ENCODE measurements around the gene CEACAM20.
"Not testable (repeated sequence)": the region's sequence is repeated elsewhere in the genome, so short reads cannot be mapped to it uniquely, and the experiment has no call there.

Gene CEACAM20

DNA sequence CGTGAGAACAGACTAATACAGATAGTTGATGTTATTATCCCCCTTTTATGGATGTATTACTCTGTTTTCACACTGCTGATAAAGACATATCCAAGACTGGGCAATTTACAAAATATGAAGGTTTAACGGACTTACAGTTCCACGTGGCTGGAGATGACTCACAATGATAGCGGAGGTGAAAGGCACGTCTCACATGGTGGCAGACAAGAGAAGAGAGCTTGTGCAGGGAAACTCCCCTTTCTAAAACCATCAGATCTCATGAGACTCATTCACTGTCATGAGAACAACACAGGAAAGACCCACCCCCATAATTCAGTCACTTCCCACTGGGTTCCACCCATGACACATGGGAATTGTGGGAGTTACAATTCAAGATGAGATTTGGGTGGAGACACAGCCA lies 60.7 kb downstream of the CEACAM20 start:
- not testable (repeated sequence) for DNase-seq

- not testable (repeated sequence) for DNase-seq
Measured at GRCh38 chr19:44462600-44463286, 66.7 kb downstream of the CEACAM20 start.

Data from NCI-H1694 (cell line).